Measurements from ENCODE around the gene KCNQ1. TPM values are rescaled to one million over a fixed set of nuclear protein-coding genes. Genes with fewer than 3 reads are reported as not detected.
A peak's percentile ranks its signal among the peaks of the same experiment; 100 is the strongest.

KCNQ1 gene
- total and polyA plus RNA-seq, 2 of the 13 experiments (the other 11 are each of a cell fraction or from before 2014, with no cell fraction given) = 0.02 to 0.08 TPM

GRCh38 chr11:2564008-2564530 is 119.3 kb downstream of the KCNQ1 start (continued):
- no peak for TF ChIP-seq ATF7 (IDR thresholded peaks at IDR 0.05)
- no peak for TF ChIP-seq ATF7 (CRISPR knock-in tag; IDR thresholded peaks at IDR 0.05)
- no peak for TF ChIP-seq ZNF446 (CRISPR knock-in tag; IDR thresholded peaks at IDR 0.05)
- TF ChIP-seq CENPBD1 (CRISPR knock-in tag; IDR thresholded peaks at IDR 0.05; ENCODE audit: borderline replicate concordance, low read depth) = no peak
- TF ChIP-seq NRL (CRISPR knock-in tag; IDR thresholded peaks at IDR 0.05; ENCODE audit: borderline replicate concordance) = 0 out of 2 replicates have a peak, but pooled peaks have one; percentile 54
- no peak for TF ChIP-seq ZBTB49 (CRISPR knock-in tag; IDR thresholded peaks at IDR 0.05; ENCODE audit: borderline replicate concordance)
- TF ChIP-seq ZNF572 (CRISPR knock-in tag; IDR thresholded peaks at IDR 0.05) = no peak
- TF ChIP-seq TBX3 (IDR thresholded peaks at IDR 0.05; ENCODE audit: borderline replicate concordance) = no peak
- no peak for TF ChIP-seq PITX1 (CRISPR knock-in tag; IDR thresholded peaks at IDR 0.05)
- peak; percentile 12; the same call in 1 of the 2 replicates for TF ChIP-seq ZNF318 (CRISPR knock-in tag; IDR thresholded peaks at IDR 0.05)
- TF ChIP-seq SNAPC4 (CRISPR knock-in tag; IDR thresholded peaks at IDR 0.05) = no peak
- no peak for TF ChIP-seq SMARCC2 (IDR thresholded peaks at IDR 0.05)
- peak; percentile 92 for TF ChIP-seq FOSL2 (CRISPR knock-in tag; IDR thresholded peaks at IDR 0.05)
- no peak for TF ChIP-seq HOXA7 (CRISPR knock-in tag; IDR thresholded peaks at IDR 0.05)

Data from HepG2 (cell line).